Cortex of kidney (tissue), 1 donor: ENCODE data around the gene NAA15.
A peak's percentile ranks its signal among the peaks of the same experiment; 100 is the strongest.
"Not testable (repeated sequence)": the region's sequence is repeated elsewhere in the genome, so short reads cannot be mapped to it uniquely, and the experiment has no call there.

Experiments used
- DNase-seq: peaks from one replicate; lab custom pipeline; 2025; lab: John Stamatoyannopoulos, UW

Gene NAA15

DNA sequence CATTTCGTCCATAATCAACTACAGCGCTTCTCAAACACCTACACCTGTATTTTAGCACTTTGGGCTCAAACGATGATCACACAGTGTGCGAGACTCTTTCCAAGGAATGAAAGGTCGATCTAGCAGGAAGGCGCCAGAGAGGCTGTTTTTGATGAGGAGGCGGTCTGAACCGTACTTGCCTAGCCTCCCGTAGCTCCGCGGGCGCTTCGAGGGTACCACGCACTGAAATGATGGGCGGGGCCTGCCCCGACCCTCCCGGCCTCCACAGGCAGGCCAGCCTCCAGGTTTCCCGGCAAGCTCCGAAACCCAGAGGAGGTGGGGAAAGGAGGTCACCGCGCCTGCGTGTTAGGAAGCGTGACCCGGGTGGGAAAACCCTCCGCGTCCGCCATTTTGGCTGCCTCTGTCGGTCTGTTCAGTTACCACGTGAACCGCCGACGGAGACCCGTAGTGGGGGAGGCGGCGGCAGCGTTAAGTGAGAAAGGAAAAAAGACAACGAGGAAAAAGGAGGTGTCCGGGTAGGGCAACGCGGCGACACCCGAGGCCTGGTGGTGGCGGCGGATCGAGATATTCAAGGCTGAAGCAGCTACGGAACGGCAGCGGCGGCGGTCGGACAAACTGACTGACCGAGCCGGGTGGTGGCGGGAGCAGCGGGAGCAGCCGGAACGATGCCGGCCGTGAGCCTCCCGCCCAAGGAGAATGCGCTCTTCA lies at the start of gene NAA15:
Gene NAA15, plus strand, starts transcription at position 393 of the 708 bp plus-strand sequence. Its CDS starts 273 bp downstream, at position 666.
- DNase-seq: peak; percentile 97

DNA sequence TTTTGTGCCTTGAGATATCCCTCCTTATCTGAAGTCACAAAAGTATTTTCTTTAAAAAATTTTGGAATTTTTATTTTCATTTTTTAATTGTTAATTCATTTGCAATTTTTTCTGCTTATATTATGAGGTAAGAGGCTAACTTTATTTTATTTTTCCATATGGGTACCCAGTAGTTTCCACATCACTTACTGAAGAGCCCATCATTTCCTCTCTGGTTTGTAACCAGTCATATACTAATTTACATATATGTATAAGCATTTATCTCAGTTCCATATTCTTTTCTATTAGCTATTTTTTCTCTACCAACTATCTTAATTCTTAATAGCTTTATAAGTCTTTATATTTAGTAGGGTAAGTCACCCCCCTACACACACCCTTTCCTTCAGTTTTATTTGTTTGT lies 48.3 kb upstream of the NAA15 start:
- no peak for DNase-seq

- DNase-seq: no peak
Measured at GRCh38 chr4:139253713-139254112, 47.6 kb upstream of the NAA15 start.

GRCh38 chr4:139255581-139255980 lies 45.7 kb upstream of the NAA15 start:
- DNase-seq: not testable (repeated sequence)

DNA sequence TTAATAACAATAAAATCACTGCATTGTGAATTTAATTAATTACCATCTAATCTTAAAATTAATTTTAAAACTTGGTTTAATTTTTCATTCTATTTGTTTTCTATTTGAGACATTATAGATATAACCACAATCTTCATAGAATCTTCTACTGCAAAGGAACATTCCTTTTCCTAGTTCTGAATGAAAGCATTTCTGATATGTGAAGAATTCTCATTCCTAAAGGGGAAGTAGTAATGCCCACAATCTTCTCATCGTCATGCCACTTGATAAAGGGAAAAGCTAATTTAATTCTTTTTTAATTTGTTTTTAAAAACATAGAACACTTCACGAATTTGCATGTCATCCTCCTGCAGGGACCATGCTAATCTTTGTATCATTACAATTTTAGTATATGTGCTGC lies 45.0 kb upstream of the NAA15 start:
- DNase-seq: no peak

- DNase-seq: no peak
Measured at GRCh38 chr4:139265654-139266053, 35.7 kb upstream of the NAA15 start.

DNA sequence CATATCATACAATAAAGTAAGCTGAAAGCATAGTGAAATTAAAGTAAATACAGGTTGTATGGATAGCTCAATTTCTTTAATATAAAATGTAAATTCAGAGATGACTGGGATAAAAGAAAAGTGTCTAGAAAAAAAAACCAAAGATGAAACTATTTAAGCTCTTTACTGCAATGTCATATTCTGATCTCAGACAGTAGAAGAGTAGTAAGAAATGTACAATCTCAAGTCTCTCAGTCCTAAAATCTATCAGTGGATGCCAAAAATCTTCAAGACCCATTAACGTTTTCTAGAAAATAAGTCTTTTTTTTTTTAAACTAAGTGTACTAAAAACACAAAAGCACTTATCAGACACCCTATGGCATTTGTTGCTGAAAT lies 35.1 kb upstream of the NAA15 start:
- DNase-seq: no peak

DNA sequence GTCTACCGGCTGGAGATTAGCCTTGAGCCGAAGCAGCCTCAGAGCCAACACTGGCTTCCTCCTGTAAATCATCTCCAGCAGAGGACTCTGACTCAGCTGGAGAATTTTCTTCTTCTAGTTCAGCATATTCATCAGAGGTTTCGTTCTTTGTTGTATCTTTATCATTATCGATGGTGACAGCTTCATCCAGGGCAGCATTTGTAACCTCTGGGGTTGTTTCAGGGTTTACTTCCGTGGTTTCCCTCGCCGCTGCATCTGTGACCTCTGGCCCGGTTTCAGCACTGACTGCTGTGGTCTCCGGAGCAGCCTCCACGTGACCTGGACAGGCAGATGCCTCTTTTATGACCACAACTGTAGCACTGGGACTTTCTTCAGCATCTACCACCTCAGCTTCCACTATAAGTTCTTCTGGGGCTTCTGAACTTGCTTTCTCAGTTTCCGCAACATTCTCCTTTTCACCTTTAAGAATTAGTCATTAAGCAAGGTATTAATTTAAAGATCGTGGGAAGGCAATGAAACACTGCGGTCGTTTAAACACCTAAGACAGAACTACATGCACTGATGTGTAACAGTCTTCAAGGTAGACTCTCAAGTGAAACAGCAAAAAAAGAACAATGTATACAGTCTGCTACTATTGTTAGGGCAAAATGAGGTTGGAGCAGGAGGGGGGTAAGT lies 34.6 kb upstream of the NAA15 start:
- no peak for DNase-seq

DNA sequence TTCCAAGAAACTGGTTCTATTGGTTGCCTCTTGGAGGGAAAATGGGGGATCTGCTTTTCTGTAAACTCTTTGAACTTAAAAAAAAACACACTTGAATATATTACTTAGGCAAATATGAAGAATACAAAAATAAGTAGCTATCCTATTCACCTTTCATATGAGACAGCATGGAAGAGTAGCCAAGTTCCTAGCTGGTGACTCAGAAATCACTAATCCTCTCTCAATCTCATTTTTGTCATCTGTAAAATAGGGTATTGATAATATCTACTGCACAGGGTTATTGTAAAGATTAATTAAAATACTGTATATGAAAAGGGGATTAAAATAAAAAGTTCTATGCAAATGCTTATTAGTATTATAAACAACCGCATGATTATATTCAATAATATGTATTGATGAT lies 34.0 kb upstream of the NAA15 start:
- DNase-seq: no peak

GRCh38 chr4:139273835-139274234 lies 27.5 kb upstream of the NAA15 start:
- no peak for DNase-seq

DNA sequence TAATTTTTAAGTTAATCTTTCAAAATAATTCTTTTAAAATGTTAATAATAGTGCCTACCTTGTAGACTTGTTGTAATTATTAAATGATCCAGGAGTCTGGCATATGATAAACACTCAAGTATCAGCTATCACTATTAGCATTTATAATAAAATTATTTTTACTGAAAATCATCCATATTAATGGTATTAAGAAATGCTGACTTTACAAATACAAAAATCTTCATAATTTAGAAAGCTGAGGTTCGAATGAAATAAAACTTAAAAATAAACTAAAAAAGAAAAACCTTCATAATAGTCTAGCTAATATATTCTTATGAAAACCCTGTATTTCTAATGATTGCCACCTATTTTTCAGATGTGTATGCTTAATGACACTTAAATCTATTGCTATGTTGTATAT lies 26.5 kb upstream of the NAA15 start:
- no peak for DNase-seq

- DNase-seq: no peak
Measured at GRCh38 chr4:139275281-139275735, 26.0 kb upstream of the NAA15 start.

GRCh38 chr4:139278485-139278884 lies 22.8 kb upstream of the NAA15 start:
- no peak for DNase-seq

DNA sequence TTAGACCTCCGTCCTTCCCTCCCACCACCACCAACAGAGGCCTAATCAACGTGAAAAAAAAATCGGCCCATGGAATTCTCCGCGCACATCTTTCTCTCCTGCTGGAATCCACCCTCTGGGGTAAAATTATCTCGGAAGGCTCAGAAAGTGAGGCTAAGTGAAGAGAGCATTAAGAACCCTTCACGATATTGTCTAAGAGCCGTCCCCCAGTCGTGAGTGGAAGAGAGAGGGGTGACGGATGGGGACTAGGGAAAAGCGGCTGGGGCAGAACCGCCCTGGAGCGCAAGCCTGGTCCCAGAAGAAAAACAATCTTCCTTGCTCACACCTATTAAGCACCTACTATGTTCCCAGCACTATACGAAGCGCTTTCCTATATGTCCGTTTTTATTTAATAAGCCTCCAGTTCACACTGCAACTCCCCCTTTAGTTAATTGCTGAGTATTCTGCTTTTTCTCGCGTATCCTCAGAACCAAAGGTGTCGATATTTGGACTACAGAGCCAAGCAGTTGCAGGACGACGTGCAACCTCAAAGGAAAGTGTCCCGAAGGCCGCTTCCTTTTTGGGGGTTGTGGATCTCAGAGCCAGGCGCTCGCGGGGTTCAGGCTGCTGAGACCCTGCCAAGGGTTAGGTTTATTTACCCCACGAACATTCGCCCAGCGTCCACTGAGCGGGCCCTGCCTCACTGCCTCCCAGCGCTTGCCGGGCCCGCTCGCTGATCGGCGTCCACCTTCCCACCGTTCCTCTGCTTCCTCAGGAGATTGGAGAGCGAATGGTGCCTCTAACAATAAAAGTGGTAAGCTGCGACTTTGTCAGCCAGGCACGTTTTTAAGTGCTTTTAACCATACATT lies 22.2 kb upstream of the NAA15 start:
- DNase-seq: no peak

- DNase-seq: no peak
Measured at GRCh38 chr4:139279760-139280620, 21.3 kb upstream of the NAA15 start, which contains the start of gene MGARP. Gene MGARP, minus strand, starts transcription at chr4:139280225. Its CDS starts 67 bp downstream, at chr4:139280158.

DNA sequence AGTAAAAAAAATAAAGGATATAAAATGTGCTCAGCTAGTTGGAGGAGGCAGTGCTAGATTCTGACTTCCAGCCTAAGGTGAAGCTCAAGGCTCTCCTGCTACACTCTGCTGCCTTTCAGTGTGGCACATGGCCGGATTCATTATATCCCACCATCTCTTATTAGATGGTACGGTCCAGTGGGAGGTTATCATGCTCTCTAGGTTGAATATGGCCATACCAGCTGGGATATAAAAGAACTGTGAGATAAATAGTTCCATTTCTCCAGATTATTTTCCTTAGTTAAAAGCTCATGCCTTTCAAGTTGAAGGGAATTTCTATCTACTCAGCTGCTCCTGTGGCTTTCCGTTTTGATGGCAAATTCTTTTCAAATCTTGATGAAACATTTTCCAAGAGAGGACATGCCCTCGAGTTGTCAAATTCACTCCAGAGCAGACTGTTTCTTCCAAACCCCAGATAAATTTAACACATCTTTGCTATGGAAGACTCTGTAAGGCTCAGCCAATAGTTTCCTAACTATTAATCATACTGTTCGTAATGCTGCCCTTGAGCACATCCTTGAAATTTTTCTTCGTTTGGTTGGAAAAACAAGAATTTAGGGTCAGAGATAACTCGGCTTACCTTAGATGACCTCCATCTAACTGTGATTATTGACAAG lies 19.1 kb upstream of the NAA15 start:
- DNase-seq: no peak

DNA sequence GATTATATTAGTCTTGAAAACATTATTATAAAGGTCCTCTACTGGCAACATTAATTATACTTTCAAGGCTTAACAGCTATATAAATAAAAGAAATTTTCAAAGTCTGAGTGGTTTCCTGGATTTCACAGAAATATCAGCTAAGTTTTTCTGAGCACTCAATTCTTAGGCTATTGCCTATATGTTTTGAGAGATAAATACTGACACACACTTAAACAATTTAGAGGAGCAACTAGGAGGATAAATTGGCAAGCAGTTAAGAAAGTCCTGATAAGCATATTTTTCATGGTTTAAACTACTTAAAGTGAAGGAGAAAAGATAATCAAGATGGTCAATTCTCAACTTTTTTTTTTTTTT lies 18.6 kb upstream of the NAA15 start:
- DNase-seq: no peak

- DNase-seq: no peak
Measured at GRCh38 chr4:139286186-139286698, 15.1 kb upstream of the NAA15 start.

DNA sequence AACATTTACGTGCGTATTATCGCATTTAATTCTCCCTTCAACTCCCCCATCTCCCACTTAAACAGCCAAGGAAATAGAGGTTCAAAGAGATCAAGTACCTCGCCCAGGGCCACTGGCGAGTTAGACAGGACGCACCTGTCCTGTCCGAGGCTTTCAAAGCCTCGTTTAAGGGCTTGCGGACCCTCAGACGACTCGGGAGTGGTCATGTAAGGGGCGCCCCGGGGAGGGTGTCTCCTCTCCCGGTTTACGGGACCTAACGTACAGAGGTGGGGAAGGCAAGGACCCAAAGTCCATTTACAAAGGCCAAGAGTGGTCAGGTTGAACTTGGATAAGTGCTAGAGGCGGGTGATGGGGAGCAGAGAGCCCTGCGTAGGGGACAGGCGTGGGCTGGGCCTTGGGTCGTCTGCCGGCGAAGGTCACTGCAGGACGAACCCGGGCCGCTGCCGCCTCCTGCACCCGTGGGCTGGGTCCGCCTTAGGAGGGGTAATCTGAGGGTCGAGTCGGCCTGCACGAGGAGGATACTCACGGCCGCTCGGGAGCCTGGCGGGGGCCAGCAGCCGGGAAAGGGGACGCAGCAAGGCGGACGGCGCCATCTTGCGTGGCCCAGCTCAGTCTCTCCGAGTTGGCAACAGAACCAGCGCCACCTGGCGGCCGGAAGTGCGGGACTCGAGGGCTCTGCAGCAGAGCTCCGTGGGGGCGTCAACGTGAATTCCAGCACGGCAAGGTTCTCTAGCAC lies 5.9 kb upstream of the NAA15 start:
- no peak for DNase-seq

DNA sequence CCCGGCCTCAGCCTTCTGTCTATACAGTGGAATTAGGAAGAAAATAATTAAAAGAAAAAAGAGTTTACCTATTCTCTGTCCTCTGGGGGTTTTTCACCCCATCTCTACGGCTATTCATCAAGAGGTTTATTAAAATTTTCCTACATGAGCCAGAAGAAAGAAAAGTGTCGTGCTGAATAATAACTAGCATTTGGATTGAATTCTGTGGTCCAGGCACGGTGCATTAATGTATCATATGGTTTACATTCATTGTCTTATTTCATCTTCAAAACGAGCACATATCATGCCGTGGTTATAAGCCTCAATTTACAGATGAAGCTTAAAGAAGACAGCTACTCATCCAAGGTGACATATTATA lies 5.4 kb upstream of the NAA15 start:
- DNase-seq: no peak
